Stimulated activated CD4-positive, alpha-beta T cell treated with anti-CD3 and anti-CD28 coated beads, TNF-alpha, amount 100 ng/mL, for 24 hours (primary cell): ENCODE measurements around the gene AP1S1.
A peak's percentile ranks its signal among the peaks of the same experiment; 100 is the strongest.
"Not testable (repeated sequence)": the region's sequence is repeated elsewhere in the genome, so short reads cannot be mapped to it uniquely, and the experiment has no call there.

Source experiments
- DNase-seq, 3 experiments: peaks; one replicate each; pipeline ENCODE4 v3.0.0-alpha.2; 2020; ENCODE audit warnings: low read depth in 3 of 3

The AP1S1 gene

DNA sequence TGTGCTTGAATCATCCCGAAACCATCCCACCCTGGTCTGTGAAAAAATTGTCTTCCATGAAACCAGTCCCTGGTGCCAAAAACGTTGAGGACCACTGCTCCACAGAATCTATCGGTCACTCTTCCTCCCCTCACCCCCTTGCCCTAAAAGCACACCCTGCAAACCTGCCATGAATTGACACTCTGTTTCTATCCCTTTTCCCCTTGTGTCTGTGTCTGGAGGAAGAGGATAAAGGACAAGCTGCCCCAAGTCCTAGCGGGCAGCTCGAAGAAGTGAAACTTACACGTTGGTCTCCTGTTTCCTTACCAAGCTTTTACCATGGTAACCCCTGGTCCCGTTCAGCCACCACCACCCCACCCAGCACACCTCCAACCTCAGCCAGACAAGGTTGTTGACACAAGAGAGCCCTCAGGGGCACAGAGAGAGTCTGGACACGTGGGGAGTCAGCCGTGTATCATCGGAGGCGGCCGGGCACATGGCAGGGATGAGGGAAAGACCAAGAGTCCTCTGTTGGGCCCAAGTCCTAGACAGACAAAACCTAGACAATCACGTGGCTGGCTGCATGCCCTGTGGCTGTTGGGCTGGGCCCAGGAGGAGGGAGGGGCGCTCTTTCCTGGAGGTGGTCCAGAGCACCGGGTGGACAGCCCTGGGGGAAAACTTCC lies 28.2 kb upstream of the AP1S1 start:
- DNase-seq: no peak

DNA sequence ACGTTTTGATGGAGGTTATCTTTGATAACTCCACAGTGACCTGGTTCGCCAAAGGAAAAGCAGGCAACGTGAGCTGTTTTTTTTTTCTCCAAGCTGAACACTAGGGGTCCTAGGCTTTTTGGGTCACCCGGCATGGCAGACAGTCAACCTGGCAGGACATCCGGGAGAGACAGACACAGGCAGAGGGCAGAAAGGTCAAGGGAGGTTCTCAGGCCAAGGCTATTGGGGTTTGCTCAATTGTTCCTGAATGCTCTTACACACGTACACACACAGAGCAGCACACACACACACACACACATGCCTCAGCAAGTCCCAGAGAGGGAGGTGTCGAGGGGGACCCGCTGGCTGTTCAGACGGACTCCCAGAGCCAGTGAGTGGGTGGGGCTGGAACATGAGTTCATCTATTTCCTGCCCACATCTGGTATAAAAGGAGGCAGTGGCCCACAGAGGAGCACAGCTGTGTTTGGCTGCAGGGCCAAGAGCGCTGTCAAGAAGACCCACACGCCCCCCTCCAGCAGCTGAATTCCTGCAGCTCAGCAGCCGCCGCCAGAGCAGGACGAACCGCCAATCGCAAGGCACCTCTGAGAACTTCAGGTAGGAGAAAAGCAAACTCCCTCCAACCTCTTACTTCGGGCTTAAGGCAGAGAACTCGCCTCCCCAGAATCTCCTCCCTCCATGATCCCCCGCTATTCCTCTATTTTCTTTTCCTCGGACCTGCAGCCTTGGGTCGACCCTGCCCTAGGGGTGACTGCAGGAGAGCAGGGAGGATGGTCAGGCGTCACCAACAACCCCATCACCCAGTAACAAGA lies 27.4 kb upstream of the AP1S1 start, which contains the start of gene SERPINE1:
Gene SERPINE1 (plus strand): TSS at position 454 of the 809 bp plus-strand sequence. CDS start 1,290 bp downstream, outside the sequence.
- DNase-seq: peak in 1 of 3 experiments; percentile 37

DNA sequence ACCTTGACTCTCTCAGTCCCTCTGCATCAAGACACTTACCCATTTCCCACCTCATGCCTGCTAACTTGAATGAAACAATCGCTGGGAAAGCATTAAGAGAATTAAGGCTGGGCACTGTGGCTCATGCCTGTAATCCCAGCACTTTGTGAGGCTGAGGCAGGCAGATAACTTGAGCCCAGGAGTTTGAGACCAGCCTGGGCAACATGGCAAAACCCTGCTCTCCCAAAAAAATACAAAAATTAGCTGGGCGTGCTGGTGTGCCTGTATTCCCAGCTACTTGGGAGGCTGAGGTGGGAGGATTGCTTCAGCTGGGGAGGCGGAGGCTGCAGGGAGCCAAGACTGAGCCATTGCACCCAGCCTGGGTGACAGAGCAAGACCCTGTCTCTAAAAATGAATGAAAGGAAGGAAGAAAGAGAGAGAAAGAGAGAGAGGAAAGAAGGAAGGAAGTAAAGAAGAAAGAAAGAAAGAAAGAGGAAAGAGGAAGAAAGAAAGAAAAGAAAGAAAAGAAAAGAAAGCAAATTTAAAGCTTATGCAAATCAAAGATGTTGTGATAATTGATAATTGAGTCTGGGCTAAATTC lies 26.7 kb upstream of the AP1S1 start:
- no peak for DNase-seq

DNA sequence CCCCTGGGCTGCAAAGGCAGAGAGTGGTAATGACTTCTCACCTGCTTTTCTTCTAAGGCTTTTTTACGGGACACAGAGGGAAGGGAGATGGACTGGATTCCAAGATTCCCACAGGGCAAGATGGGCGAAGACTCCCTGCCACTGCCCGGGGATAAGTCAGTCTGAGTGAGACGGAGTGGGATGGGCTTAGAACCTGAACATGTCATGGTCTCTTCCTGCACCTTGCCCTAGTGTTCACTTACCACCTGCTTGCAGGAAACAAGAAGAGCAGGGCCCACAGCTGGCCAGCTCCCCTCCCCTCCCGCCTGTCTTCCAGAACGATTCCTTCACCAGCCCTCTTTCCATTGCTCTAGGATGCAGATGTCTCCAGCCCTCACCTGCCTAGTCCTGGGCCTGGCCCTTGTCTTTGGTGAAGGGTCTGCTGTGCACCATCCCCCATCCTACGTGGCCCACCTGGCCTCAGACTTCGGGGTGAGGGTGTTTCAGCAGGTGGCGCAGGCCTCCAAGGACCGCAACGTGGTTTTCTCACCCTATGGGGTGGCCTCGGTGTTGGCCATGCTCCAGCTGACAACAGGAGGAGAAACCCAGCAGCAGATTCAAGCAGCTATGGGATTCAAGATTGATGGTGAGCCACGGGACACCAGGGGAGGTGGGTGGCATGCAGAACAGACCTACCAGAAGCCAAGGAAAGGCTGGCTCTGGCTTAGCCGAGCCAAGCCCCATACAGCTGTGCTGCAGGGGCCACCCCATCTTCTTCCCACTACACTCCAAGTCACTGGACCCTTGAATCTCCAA lies 26.0 kb upstream of the AP1S1 start:
- no peak for DNase-seq

DNA sequence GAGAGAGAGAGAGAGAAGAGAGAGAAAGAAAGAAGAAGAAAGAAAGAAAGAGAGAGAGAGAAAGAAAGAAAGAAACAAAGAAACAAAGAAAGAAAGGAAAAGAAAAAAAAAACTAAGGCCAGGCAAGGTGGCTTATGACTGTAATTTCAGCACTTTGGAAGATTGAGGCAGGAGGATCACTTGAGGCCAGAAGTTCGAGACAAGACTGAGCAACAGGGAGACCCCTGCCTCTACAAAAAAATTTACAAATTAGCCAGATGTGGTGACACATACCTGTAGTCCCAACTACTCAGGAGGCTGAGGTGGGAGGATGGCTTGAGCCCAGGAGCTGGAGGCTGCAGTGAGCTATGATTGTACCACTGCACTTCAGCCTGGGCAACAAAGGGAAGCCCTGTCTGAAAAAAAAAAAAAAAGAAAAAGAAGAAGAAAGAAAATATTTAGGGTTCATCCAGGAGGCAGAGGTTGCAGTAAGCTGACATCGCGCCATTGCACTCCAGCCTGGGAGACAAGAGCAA lies 24.6 kb upstream of the AP1S1 start:
- DNase-seq: no peak

DNA sequence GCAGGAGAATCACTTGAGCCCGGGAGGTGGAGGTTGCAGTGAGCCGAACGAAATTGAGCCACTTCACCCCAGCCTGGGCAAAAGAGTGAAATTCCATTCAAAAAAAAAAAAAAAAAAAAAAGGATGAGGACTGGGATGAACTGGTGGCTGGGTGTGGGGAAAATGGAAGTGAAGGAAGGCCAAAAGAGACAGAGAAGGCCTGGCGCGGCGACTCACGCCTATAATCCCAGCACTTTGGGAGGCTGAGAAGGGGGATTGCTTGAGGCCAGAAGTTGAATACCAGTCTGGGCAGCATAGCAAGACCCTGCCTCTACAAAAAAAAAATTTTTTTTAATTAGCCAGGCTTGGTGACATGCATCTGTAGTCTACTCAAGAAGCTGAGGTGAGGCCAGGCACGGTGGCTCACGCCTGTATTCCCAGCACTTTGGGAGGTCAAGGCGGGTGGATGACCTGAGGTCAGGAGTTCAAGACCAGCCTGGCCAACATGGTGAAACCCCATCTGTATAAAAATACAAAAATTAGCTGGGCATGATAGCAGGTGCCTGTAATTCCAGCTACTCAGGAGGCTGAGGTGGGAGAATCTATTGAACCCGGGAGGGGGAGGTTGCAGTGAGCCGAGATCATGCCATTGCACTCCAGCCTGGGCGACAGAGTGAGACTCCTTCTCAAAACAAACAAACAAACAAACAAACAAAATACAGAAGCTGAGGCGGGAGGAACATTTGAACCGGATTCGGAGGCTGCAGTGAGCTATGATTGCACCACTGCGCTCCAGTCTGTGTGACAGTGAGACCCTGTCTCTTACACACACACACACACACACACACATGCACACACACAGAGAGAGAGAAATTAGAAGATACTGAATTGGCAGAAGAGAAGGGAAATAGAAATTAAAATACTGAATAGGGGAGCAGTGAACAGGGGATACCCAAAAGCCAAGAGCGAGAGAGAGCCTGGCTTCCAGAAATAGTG lies 21.4 kb upstream of the AP1S1 start:
- not testable (repeated sequence) for DNase-seq

DNA sequence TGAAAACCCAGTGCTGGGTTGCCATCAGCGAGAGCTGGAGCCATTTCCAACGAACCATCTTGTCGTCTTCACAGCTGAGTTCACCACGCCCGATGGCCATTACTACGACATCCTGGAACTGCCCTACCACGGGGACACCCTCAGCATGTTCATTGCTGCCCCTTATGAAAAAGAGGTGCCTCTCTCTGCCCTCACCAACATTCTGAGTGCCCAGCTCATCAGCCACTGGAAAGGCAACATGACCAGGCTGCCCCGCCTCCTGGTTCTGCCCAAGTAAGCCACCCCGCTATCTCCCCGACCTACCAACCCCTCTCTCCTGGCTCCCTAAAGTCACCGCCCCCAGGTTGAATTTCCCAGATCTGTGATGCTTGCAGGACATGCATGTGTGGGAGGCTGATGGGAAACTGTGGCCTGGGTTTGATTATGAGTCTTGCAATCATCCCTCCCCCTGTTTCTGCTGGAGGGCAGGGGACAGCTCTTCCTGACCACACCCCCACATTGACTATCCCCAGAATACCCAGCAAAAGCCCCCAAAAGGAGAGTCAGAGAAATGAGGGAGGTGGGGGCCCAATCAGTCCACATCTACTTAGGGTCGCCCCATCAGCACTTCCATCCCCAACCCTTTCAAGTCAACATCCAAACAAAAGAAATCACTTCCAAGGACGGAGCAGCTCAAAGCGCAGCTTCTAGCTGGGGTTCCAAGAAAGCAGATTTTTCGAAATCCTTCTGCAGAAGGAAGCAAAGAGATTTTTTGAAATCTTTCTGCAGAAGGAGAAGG lies 20.5 kb upstream of the AP1S1 start:
- no peak for DNase-seq

DNA sequence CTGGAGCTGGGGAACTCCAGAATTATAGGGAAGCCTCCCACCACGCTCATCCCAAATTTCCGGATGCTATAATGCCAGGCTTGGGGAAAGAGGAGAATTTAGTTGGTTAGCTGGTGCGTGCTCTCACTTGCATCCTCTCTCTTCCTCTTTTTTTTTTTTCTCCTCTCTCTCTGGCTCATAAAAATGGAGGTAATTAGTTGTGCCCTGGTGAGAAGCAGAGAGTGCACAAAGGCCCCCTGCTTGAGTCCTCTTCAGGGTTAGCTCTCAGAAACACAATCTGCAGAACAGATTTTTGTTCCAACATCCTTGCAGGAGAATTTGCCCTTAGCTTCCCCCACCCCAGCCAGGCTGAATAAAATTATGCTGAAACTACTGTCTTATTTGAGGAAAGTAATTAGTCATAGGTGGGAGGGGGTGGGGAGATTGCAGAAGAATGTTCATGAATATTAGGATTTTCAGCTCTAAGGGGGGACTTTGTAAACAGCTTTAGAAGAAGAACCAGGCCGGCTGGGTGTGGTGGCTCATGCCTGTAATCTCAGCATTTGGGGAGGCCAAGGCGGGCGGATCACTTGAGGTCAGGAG lies 19.8 kb upstream of the AP1S1 start:
- no peak for DNase-seq

DNA sequence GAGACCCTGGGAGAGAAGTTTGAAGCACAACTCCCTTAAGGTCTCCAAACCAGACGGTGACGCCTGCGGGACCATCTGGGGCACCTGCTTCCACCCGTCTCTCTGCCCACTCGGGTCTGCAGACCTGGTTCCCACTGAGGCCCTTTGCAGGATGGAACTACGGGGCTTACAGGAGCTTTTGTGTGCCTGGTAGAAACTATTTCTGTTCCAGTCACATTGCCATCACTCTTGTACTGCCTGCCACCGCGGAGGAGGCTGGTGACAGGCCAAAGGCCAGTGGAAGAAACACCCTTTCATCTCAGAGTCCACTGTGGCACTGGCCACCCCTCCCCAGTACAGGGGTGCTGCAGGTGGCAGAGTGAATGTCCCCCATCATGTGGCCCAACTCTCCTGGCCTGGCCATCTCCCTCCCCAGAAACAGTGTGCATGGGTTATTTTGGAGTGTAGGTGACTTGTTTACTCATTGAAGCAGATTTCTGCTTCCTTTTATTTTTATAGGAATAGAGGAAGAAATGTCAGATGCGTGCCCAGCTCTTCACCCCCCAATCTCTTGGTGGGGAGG lies 16.5 kb upstream of the AP1S1 start:
- DNase-seq: no peak

DNA sequence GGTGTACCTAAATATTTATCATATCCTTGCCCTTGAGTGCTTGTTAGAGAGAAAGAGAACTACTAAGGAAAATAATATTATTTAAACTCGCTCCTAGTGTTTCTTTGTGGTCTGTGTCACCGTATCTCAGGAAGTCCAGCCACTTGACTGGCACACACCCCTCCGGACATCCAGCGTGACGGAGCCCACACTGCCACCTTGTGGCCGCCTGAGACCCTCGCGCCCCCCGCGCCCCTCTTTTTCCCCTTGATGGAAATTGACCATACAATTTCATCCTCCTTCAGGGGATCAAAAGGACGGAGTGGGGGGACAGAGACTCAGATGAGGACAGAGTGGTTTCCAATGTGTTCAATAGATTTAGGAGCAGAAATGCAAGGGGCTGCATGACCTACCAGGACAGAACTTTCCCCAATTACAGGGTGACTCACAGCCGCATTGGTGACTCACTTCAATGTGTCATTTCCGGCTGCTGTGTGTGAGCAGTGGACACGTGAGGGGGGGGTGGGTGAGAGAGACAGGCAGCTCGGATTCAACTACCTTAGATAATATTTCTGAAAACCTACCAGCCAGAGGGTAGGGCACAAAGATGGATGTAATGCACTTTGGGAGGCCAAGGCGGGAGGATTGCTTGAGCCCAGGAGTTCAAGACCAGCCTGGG lies 15.9 kb upstream of the AP1S1 start:
- peak; percentile 75 to 90 (median 84) for DNase-seq

DNA sequence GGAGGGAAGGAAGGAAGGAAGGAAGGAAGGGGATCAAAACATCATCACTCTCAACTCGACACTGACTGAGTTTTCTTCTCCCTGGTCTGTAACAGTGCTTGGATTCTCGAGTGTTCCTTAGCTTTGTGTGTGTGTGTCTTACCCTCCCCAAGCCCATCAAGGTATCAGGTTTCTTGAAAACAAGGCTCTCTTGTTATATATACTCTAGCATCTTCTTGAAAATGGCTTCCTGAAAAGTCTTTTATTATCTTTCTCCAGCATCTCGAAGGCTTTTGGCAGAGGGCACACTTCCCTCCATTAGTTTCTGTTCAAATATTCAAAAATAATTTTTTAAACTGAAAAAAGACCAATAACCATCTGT lies 14.0 kb upstream of the AP1S1 start:
- DNase-seq: no peak

DNA sequence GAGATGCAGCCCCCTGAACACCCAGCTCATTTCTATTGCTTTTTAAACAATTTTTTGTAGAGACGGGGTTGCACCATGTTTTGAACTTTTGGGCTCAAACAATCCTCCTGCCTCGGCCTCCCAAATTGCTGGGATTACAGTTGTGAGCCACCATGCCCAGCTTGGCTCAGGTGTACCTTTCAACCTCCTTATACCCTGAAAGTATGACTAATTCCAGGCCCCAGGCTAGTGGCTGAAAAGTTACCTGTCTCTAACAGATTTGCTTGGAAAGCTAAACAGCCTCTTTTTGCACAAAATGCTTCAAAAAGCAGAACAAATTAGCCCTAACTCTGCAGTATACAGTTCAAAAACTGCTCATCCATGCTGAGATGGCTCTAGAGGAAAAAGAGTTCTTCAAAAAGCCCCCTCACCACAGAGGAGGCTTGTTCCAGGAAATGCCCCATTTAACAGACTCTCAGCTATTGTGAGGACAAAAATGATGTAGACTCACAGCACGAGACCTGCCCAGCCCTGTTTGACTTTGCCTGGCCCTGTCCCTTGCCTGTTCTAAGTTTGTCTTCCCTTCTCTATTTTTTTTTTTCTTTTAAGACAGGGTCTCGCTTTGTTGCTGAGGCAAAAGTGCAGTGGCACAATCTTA lies 13.4 kb upstream of the AP1S1 start:
- no peak for DNase-seq

DNA sequence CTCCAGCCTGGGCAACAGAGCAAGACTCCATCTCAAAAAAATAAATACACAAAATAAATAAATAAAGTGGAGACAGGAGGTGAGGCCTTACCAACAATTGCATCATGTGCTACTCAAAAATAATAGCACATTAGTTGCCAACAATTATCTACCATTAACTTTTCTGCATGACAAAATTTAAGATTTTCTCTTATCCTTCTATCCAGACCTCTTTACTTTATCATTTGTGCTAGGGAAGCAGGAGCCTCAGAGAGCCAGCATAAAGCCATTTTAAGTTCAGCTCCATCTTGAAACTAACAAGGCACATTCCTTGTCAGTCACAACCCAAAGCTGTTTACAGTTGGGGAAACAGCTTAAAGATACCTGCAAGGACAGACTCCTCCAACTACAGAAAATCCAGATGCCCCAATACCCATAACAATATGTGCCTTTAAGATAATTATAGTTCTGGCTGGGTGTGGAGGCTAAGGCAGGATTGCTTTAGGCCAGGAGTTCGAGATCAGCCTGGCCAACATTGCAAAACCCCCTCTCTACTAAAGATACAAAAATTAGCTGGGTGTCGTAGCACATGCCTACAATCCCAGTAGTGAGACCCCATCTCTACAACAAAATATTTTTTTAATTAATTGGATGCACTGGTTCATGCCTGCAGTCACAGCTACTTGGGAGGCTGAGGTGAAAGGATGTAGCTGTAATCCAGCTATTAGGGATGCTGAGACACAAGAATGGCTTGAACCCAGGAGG lies 2.2 kb upstream of the AP1S1 start:
- DNase-seq: no peak

DNA sequence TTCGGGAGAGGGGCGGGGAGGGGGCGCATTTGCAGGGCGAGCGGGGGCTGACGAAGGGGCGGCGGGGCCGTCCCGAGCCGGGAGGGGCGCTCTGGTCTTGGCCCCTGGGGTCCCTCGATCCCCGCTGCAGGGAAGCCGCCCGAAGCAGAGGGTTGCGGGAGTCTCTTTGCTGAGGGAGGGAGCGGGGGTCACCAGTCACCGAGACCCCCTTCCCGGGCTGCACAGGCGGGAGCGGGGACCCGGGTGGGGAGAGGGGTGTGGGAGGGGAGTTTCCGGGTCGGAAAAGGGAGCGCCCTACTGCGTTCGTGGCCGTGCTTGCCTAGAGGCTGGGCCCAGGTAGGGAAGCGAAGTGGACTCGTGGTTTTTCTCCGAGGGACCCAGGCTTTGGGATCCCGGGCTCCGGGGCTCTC lies 422 bp downstream of the AP1S1 start:
- no peak for DNase-seq

DNA sequence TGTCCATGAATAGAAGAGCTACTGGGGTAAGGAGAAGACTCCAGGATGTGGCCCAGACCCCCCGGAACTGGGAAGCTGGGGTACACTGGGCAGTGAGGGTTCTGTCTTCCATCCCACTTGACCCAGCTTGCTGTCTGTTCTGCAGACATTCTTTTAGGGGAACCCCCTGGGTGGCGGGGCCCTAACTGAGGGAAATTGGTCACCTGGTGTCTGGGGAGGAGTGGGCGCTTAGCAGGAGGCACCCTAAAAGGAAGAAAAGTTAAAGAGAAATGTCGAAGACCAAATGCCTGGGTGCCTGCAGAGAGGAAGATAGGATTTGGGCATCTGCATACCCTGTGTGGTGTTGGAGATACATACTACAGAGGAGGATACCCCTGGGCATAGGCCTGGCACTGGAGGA lies 1.0 kb downstream of the AP1S1 start:
- no peak for DNase-seq

DNA sequence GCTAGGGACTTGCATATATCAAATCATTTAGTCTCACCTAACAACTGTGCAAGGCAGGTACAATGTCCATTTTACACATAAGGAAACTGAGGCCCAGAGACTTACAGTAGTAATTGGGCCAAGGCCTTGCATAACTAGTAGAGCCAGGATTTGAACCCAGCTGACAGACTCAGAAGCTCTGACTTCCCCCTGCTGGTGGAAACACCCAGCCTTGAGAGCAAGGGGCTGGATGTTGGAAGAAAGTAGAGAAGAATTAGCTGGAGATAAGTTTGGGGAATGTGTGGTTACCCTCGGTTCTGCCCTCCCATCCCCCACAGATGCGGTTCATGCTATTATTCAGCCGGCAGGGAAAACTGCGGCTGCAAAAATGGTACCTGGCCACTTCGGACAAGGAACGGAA lies 2.0 kb downstream of the AP1S1 start:
- no peak for DNase-seq

DNA sequence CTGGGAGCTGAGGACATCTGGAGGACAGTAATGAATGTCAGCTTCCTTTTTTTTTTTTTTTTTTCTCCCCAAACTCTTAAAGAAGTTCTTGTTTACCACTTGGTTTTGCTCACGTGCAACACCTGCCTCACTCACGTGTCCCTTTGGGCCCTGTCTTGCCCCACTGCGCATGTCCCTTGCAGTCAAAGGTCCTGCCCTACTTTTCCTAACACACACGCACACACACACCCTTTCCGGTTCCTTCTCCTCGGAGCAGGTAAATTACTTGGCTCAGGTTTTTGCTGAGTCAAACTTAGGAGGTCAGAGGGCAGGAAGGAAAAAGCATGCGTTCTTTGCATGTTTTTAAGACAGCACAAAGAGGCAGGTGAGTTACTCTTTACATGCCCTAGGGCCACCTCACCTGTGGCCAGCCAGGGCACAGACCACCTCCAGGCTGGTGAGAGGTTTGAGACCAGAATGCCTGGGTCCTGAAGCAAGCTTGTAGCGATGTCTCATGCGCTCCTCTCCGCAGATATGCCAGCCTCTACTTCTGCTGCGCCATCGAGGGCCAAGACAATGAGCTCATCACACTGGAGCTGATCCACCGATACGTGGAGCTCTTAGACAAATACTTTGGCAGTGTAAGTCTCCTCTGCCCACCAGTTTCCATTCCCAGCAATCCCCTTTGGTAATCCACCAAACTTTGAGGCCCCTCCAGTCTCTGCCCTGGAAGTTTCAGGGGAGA lies 2.8 kb downstream of the AP1S1 start:
- no peak for DNase-seq
